ENCODE results near the gene LRP11.
"Not testable (repeated sequence)": the region's sequence is repeated elsewhere in the genome, so short reads cannot be mapped to it uniquely, and the experiment has no call there.

The LRP11 gene

GRCh38 chr6:149867876-149868640 is 3.9 kb upstream of the LRP11 start:
- no peak for DNase-seq

GRCh38 chr6:149864578-149865535 is 698 bp upstream of the LRP11 start:
- peak; percentile 62 for DNase-seq

GRCh38 chr6:149862922-149863697 is 1.0 kb downstream of the LRP11 start:
- DNase-seq: peak; percentile 47

- not testable (repeated sequence) for DNase-seq
Measured at GRCh38 chr6:149862424-149862738, 1.8 kb downstream of the LRP11 start.

- no peak for DNase-seq
Measured at GRCh38 chr6:149861603-149862423, 2.3 kb downstream of the LRP11 start.

- DNase-seq: no peak
Measured at GRCh38 chr6:149860834-149861602, 3.1 kb downstream of the LRP11 start.

GRCh38 chr6:149860513-149860833 is 3.7 kb downstream of the LRP11 start:
- DNase-seq: no peak

GRCh38 chr6:149859938-149860337 is 4.2 kb downstream of the LRP11 start:
- no peak for DNase-seq

GRCh38 chr6:149859368-149859767 is 4.8 kb downstream of the LRP11 start:
- DNase-seq: no peak

- no peak for DNase-seq
Measured at GRCh38 chr6:149857541-149857940, 6.6 kb downstream of the LRP11 start.

- no peak for DNase-seq
Measured at GRCh38 chr6:149856256-149856994, 7.7 kb downstream of the LRP11 start.

GRCh38 chr6:149855741-149856140 is 8.4 kb downstream of the LRP11 start:
- DNase-seq: no peak

- DNase-seq: no peak
Measured at GRCh38 chr6:149855040-149855654, 9.0 kb downstream of the LRP11 start.

- DNase-seq: no peak
Measured at GRCh38 chr6:149854532-149854931, 9.6 kb downstream of the LRP11 start.

GRCh38 chr6:149854017-149854416 is 10.1 kb downstream of the LRP11 start:
- not testable (repeated sequence) for DNase-seq

- DNase-seq: peak; percentile 38
Measured at GRCh38 chr6:149852881-149853280, 11.3 kb downstream of the LRP11 start.

GRCh38 chr6:149852180-149852579 is 12.0 kb downstream of the LRP11 start:
- DNase-seq: peak; percentile 28

GRCh38 chr6:149851461-149852110 is 12.6 kb downstream of the LRP11 start:
- DNase-seq: no peak

- not testable (repeated sequence) for DNase-seq
Measured at GRCh38 chr6:149848343-149848742, 15.8 kb downstream of the LRP11 start.

- DNase-seq: no peak
Measured at GRCh38 chr6:149847939-149848267, 16.3 kb downstream of the LRP11 start.
